Lower lobe of right lung (tissue), 2 donors: ENCODE results near the gene ZNF326. TPM values are rescaled to one million over a fixed set of nuclear protein-coding genes. Genes with fewer than 3 reads are reported as not detected.
A peak's percentile ranks its signal among the peaks of the same experiment; 100 is the strongest.
"Not testable (repeated sequence)": the region's sequence is repeated elsewhere in the genome, so short reads cannot be mapped to it uniquely, and the experiment has no call there.

ENCODE experiments used
- ATAC-seq, 2 donors: fragments of 200-7000 bp; cut with Tn5 transposase; one replicate each; pipeline ENCODE4 v1.9.1; 2020 to 2022; ENCODE audit warnings: mild to moderate bottlenecking in 2 of 2, moderate library complexity in 2 of 2
- DNase-seq: peaks from one replicate; pipeline ENCODE4 v3.0.0-alpha.2; 2020
- H3K27ac ChIP-seq: fragments of 200-600 bp; one replicate; pipeline ENCODE4 v1.8.0; 2022
- H3K27me3 ChIP-seq: fragments of 200-600 bp; one replicate; pipeline ENCODE4 v1.8.0; 2022; ENCODE audit warnings: low read depth
- H3K36me3 ChIP-seq: fragments of 200-600 bp; one replicate; pipeline ENCODE4 v1.8.0; 2022; ENCODE audit warnings: mild to moderate bottlenecking
- H3K4me1 ChIP-seq: fragments of 200-600 bp; one replicate; pipeline ENCODE4 v1.8.0; 2022
- H3K4me3 ChIP-seq: fragments of 200-600 bp; one replicate; pipeline ENCODE4 v1.8.0; 2022; ENCODE audit warnings: mild to moderate bottlenecking
- H3K9me3 ChIP-seq: fragments of 200-600 bp; one replicate; pipeline ENCODE4 v1.8.0; 2022
- intact Hi-C: fragments of 100-400 bp; cut with DNase I; formaldehyde crosslinking; loops from one replicate; pipeline ENCODE4 v1.11.0; 2022
- total RNA-seq: library from RNA; stranded (reverse); fragmentation: NEBNext Ultra II Directional; extraction: Animal tissue kit (Norgen Biotek cat#: 25700); gene quantifications from one replicate; pipeline ENCODE4 v1.2.1, GENCODE V29; 2021
- TF ChIP-seq, protein P1 (sequence below): fragments of 200-600 bp; IDR thresholded peaks from one replicate; pipeline ENCODE4 v1.8.0; 2022; ENCODE audit warnings: antibody characterized with exemption, mild to moderate bottlenecking
- donor health status: DM: no; HTN: yes; CAD: no; lungs with severe emphysema.

The ZNF326 gene
- total RNA-seq, 1 donor from 2014 or later: 16.1 TPM

DNA sequence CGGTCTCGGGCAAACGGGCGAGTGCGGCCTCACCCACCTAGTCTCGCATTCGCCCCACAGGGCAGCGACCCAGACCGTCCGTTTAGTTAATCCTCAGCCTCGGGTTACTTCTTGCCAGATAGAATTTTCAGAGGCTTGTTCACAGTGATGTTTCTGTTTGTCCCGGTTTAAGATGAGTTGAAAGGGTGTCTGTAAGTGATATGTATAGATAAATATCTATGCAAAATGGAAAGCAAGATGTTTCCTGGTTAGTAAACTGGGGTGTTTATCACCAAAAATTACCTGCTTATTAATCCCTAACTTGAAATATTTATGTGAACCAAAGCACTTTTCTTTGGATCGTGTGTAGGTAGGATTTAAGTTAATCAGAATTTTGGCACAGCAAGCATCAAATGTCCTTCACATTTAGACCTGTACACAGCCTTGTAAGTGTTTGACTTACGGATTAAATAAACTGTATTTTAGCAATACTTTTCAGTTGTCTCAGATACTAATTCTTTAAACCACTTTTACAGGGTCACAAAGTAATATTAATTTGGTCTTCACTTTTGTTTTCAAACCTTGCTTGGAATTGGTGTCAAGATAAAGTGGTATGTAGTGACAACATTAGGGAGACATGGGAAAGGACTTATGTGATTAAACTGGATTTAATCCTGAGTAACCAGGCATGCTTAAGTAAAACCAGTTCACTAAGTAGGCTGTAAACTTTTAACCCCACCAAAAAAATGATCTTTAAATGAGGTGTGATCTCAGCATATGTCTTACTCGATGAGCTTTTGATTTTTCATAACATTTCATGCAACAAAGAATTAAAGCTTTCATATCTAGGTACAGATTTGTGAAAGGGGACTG is 914 bp downstream of the ZNF326 start:
- ATAC-seq: no peak
- peak overlapping the region; percentile 97 for H3K27ac ChIP-seq
- TF ChIP-seq, protein P1, sequence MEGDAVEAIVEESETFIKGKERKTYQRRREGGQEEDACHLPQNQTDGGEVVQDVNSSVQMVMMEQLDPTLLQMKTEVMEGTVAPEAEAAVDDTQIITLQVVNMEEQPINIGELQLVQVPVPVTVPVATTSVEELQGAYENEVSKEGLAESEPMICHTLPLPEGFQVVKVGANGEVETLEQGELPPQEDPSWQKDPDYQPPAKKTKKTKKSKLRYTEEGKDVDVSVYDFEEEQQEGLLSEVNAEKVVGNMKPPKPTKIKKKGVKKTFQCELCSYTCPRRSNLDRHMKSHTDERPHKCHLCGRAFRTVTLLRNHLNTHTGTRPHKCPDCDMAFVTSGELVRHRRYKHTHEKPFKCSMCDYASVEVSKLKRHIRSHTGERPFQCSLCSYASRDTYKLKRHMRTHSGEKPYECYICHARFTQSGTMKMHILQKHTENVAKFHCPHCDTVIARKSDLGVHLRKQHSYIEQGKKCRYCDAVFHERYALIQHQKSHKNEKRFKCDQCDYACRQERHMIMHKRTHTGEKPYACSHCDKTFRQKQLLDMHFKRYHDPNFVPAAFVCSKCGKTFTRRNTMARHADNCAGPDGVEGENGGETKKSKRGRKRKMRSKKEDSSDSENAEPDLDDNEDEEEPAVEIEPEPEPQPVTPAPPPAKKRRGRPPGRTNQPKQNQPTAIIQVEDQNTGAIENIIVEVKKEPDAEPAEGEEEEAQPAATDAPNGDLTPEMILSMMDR: no peak
- no peaks in the 10 kb centered on the region for H3K9me3 ChIP-seq
- H3K4me1 ChIP-seq: peaks cover 19% of the 10 kb centered on the region
- intact Hi-C loops: no loop called here
- peak overlapping the region; percentile 88 for H3K4me3 ChIP-seq
- H3K36me3 ChIP-seq: no peaks in the 10 kb centered on the region
- no peak for DNase-seq
- no peaks in the 10 kb centered on the region for H3K27me3 ChIP-seq

DNA sequence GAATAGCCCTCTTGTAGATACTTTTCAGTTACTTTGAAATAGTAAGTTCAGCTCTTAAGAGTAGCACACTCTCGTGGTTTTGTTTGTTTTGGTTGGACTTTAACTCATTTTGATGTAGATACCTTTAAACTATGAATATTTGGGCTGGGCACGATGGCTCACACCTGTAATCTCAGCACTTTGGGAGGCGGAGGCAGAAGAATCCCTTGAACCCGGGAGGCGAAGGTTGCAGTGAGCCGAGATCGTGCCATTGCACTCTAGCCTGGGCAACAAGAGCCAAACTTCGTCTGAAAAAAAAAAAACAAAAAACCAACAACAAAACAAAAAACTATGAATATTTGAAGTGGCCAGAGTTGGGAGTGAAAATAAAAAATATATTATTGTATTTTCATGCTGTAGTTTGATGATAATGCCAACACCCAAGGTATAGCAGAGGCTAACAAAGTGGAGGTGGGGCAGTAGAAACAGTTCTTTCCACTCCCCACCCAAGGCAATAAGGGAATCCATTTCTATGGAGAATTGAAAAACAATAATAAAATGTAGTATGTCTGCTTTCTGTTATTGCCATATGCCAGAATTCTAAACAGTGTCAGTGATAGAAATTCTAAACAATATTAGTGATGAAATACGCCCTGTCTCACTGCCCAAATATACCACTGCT is 1.7 kb downstream of the ZNF326 start:
- Histone ChIP-seq H3K27ac (no peak overlapping the region), H3K4me3 (peak overlapping the region; percentile 88), H3K36me3 (no peaks in the 10 kb centered on the region), H3K4me1 (peaks cover 19% of the 10 kb centered on the region), H3K27me3 (no peaks in the 10 kb centered on the region), H3K9me3 (no peaks in the 10 kb centered on the region)
- TF ChIP-seq, protein P1: no peak
- DNase-seq: no peak
- no peak for ATAC-seq
- intact Hi-C loops: no loop called here

DNA sequence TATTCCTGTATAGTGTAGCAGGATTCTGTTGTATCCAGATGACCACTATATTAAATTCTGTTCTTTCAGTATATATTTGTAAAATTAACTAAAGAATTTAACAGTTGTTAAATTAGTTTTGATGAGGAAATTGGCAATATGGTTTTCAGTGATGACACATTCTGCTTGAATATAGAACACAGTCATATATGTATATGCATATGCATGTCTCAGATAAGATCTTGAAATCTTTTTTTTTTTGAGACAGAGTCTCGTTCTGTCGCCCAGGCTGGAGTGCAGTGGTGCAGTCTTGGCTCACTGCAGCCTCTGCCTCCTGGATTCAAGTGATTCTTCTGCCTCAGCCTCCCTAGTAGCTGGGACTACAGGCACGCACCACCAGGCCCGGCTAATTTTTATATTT is 2.2 kb downstream of the ZNF326 start:
- H3K27me3 ChIP-seq, DNase-seq, H3K9me3 ChIP-seq, H3K4me3 ChIP-seq, intact Hi-C loops, ATAC-seq, H3K36me3 ChIP-seq, H3K27ac ChIP-seq: not testable (repeated sequence)
- peaks cover 19% of the 10 kb centered on the region for H3K4me1 ChIP-seq

DNA sequence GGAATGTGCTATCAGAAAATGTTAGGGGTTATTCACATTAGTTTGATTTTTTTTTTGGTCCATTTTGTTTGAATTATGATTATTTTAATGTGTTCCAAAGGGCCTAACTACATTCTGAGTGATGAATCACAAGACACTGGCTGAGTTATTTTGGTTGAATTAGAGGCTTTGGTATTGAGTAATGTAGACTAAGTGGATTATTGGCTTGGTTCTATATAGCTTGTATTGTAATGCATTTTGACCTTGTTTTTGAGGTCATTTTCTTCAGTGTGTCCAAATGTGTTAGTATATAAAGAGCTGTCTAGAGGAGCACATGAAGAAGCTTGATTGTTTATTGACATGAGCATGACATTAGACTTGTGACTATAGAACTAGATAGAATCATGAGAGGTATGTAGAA is 3.4 kb downstream of the ZNF326 start:
- no peaks in the 10 kb centered on the region for H3K36me3 ChIP-seq
- no peak overlapping the region for H3K27ac ChIP-seq
- intact Hi-C loops: no loop called here
- ATAC-seq: no peak
- no peak overlapping the region for H3K4me3 ChIP-seq
- TF ChIP-seq, protein P1: no peak
- DNase-seq: no peak
- H3K27me3 ChIP-seq: no peaks in the 10 kb centered on the region
- H3K9me3 ChIP-seq: no peaks in the 10 kb centered on the region
- peaks cover 19% of the 10 kb centered on the region for H3K4me1 ChIP-seq

DNA sequence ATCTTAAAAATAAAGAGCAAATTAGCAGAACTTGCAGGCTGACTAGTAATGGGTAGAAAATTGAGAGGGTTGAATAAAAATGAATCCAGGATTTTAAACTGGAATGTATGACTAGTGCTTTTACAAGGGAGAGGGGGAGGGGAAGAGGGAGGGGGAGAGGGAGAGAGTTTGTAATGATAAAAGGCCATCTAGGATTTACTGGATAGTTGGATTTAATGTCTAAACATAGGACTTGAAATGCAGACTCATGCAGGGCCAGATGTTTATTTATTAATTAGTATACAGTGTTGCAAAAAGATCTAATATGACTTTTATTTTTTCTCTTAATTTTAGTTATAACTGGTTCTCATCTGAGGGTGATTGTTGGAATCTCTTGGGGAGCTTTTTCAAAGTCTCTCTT is 4.3 kb downstream of the ZNF326 start:
- no peaks in the 10 kb centered on the region for H3K9me3 ChIP-seq
- TF ChIP-seq, protein P1: no peak
- ATAC-seq (no peak), DNase-seq (no peak)
- peaks cover 19% of the 10 kb centered on the region for H3K4me1 ChIP-seq
- no peaks in the 10 kb centered on the region for H3K27me3 ChIP-seq
- intact Hi-C loops: no loop called here
- H3K4me3 ChIP-seq: no peak overlapping the region
- H3K27ac ChIP-seq: no peak overlapping the region
- no peaks in the 10 kb centered on the region for H3K36me3 ChIP-seq

DNA sequence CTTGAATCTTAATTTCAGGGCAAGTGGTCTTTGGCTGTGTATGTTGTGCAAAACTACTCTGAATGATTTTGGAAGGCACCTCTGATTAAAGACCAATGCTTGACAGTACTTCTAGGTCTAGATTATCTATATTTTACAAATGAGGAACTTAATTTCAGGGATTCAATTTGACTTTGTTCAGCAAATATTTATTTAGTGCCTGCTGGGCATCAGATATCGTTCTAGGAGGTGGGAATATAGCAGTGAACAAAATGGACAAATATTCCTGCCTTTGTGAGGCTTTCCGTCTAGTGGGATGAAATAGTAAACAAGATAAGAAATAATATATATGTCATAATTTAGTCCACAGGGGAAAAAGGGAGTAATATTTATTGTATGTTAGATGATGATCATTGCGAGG is 4.7 kb downstream of the ZNF326 start:
- Histone ChIP-seq H3K9me3 (no peaks in the 10 kb centered on the region), H3K36me3 (no peaks in the 10 kb centered on the region), H3K27me3 (no peaks in the 10 kb centered on the region), H3K4me1 (peaks cover 19% of the 10 kb centered on the region), H3K27ac (no peak overlapping the region), H3K4me3 (no peak overlapping the region)
- ATAC-seq (no peak), DNase-seq (no peak)
- TF ChIP-seq, protein P1: no peak
- intact Hi-C loops: no loop called here
